Right forelimb (tissue), 1 donor: ENCODE data around the gene YBEY.

Source experiments
- DNase-seq: peaks from one replicate; pipeline ENCODE4 v3.0.0-alpha.2; 2018

The YBEY gene

GRCh38 chr21:46329796-46330195 is 43.7 kb downstream of the YBEY start:
- no peak for DNase-seq

- DNase-seq = no peak
These were observed 48.4 kb downstream of the YBEY start for GRCh38 chr21:46334351-46335140.

- DNase-seq = no peak
These were observed 50.5 kb downstream of the YBEY start for GRCh38 chr21:46336603-46337002.

- no peak for DNase-seq
These were observed 54.9 kb downstream of the YBEY start for GRCh38 chr21:46340998-46341397.

GRCh38 chr21:46344219-46344915 is 58.2 kb downstream of the YBEY start:
- DNase-seq = no peak

- no peak for DNase-seq
These were observed 59.7 kb downstream of the YBEY start for GRCh38 chr21:46345861-46346260.

- DNase-seq = no peak
These were observed 60.4 kb downstream of the YBEY start for GRCh38 chr21:46346296-46347202.

GRCh38 chr21:46347203-46347550 is 61.0 kb downstream of the YBEY start:
- DNase-seq = no peak
